22Rv1 (cell line): ENCODE data around the gene KRTAP20-2.

ENCODE experiments used
- CTCF ChIP-seq: fragments of 450-650 bp; IDR thresholded peaks from 2 replicates; pipeline ENCODE4 v1.5.1; 2017; ENCODE audit warnings: mild to moderate bottlenecking
- ZFX ChIP-seq: fragments of 450-650 bp; IDR thresholded peaks from 2 replicates; pipeline ENCODE4 v1.6.1; 2017; ENCODE audit warnings: antibody characterized with exemption, borderline replicate concordance

DNA sequence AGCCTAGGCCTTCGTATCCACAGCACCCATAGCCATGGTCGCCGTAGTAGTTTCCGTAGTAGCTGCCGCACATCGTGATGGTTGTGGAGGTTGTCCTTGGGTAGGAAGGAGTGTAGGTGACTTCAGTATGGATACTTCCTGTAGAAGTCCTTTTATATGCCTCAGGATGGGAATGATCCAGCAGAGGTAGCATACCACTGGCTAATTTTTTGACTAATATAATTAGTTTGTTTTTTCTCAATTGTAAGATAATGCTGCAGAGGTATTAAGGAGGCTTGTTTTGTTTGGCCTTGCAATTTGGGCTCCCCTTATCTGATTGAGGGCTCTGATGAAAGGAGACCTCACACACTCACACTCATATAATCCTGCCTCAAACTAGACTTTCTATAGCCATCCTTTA, 36.2 kb upstream of the KRTAP20-2 start, which contains the start of gene KRTAP6-2:
- TF ChIP-seq CTCF (no peak), ZFX (no peak)
